Ishikawa (cell line): ENCODE data around the gene RAB7B.

Source experiments
- CEBPB ChIP-seq: IDR thresholded peaks from 2 replicates; pipeline ENCODE4 v1.6.1; 2012
- CREB1 ChIP-seq: IDR thresholded peaks from 2 replicates; pipeline ENCODE4 v1.6.1; 2012; ENCODE audit warnings: low read depth
- EP300 ChIP-seq: IDR thresholded peaks from 2 replicates; pipeline ENCODE4 v1.6.1; 2012; ENCODE audit warnings: borderline replicate concordance
- NFIC ChIP-seq: IDR thresholded peaks from 2 replicates; pipeline ENCODE4 v1.6.1; 2012
- RAD21 ChIP-seq: IDR thresholded peaks from 2 replicates; pipeline ENCODE4 v1.6.1; 2012; ENCODE audit warnings: low read depth
- TAF1 ChIP-seq: IDR thresholded peaks from 2 replicates; pipeline ENCODE4 v1.6.1; 2012; ENCODE audit warnings: low read depth, mild to moderate bottlenecking
- TCF12 ChIP-seq: IDR thresholded peaks from 2 replicates; pipeline ENCODE4 v1.6.1; 2012; ENCODE audit warnings: low read depth
- TEAD4 ChIP-seq: IDR thresholded peaks from 2 replicates; pipeline ENCODE4 v1.6.1; 2012
- YY1 ChIP-seq: IDR thresholded peaks from 2 replicates; pipeline ENCODE4 v1.6.1; 2012; ENCODE audit warnings: low read depth
- ZBTB7A ChIP-seq: IDR thresholded peaks from 2 replicates; pipeline ENCODE4 v1.6.1; 2012; ENCODE audit warnings: low read depth
- TF ChIP-seq, protein P1 (sequence below): IDR thresholded peaks from 2 replicates; pipeline ENCODE4 v1.6.1; 2012
- TF ChIP-seq, protein P2 (sequence below): IDR thresholded peaks from 2 replicates; pipeline ENCODE4 v1.6.1; 2012; ENCODE audit warnings: low read depth, mild to moderate bottlenecking

DNA sequence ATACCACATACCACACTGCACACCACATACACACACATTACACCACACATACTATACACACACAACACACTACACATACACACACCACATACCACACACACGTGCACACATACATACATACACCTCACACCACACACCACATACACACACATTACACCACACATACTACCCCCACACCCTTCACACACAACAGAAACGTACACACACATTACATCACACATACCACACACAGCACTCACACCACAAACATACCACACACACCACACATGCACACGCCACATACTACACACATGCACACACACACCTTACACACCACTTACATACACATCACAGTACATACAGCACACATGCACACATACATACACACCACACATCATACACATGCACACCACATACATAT lies 28.5 kb downstream of the RAB7B start:
- TF ChIP-seq EP300 (no peak), YY1 (no peak), TEAD4 (no peak), TCF12 (no peak), ZBTB7A (no peak), CEBPB (no peak), RAD21 (no peak), CREB1 (no peak), NFIC (no peak), TAF1 (no peak)
- TF ChIP-seq, protein P1, sequence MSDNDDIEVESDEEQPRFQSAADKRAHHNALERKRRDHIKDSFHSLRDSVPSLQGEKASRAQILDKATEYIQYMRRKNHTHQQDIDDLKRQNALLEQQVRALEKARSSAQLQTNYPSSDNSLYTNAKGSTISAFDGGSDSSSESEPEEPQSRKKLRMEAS, result no peak
- TF ChIP-seq, protein P2, sequence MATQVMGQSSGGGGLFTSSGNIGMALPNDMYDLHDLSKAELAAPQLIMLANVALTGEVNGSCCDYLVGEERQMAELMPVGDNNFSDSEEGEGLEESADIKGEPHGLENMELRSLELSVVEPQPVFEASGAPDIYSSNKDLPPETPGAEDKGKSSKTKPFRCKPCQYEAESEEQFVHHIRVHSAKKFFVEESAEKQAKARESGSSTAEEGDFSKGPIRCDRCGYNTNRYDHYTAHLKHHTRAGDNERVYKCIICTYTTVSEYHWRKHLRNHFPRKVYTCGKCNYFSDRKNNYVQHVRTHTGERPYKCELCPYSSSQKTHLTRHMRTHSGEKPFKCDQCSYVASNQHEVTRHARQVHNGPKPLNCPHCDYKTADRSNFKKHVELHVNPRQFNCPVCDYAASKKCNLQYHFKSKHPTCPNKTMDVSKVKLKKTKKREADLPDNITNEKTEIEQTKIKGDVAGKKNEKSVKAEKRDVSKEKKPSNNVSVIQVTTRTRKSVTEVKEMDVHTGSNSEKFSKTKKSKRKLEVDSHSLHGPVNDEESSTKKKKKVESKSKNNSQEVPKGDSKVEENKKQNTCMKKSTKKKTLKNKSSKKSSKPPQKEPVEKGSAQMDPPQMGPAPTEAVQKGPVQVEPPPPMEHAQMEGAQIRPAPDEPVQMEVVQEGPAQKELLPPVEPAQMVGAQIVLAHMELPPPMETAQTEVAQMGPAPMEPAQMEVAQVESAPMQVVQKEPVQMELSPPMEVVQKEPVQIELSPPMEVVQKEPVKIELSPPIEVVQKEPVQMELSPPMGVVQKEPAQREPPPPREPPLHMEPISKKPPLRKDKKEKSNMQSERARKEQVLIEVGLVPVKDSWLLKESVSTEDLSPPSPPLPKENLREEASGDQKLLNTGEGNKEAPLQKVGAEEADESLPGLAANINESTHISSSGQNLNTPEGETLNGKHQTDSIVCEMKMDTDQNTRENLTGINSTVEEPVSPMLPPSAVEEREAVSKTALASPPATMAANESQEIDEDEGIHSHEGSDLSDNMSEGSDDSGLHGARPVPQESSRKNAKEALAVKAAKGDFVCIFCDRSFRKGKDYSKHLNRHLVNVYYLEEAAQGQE, result no peak
